Spleen (tissue), 13 donors: ENCODE data around the gene POLE4. TPM values are rescaled to one million over a fixed set of nuclear protein-coding genes. Genes with fewer than 3 reads are reported as not detected.

ENCODE experiments used
- DNase-seq: peaks from one replicate; pipeline ENCODE4 v3.0.0-alpha.2; 2020
- H3K27ac ChIP-seq, 8 donors: fragments of 200-600 bp; sonication (generic) in 7 of 8; 1 replicate in 4 of 8; 2 replicates in 4 of 8; pipeline versions ENCODE4 v1.5.0 to v1.8.0; 2016 to 2021; ENCODE audit warnings: inconsistent platforms in 4 of 8, mild to moderate bottlenecking in 4 of 8, moderate library complexity in 1 of 8
- H3K27me3 ChIP-seq, 7 donors: fragments of 200-600 bp; sonication (generic) in 6 of 7; replicated peaks in 1 of 7; 1 replicate in 4 of 7; 2 replicates in 3 of 7; pipeline versions ENCODE4 v1.5.0 to v1.8.0; 2016 to 2021; ENCODE audit warnings: inconsistent platforms in 3 of 7, mild to moderate bottlenecking in 1 of 7
- H3K36me3 ChIP-seq, 6 donors: fragments of 200-600 bp; sonication (generic) in 5 of 6; 1 replicate in 4 of 6; 2 replicates in 2 of 6; pipeline versions ENCODE4 v1.5.0 to v1.8.0; 2016 to 2021; ENCODE audit warnings: inconsistent platforms in 2 of 6
- H3K4me1 ChIP-seq, 6 donors: fragments of 200-600 bp; sonication (generic) in 5 of 6; 1 replicate in 3 of 6; 2 replicates in 3 of 6; pipeline versions ENCODE4 v1.5.0 to v1.8.0; 2016 to 2021; ENCODE audit warnings: inconsistent platforms in 3 of 6
- H3K4me3 ChIP-seq, 8 donors: fragments of 200-600 bp; sonication (generic) in 7 of 8; 1 replicate in 4 of 8; 2 replicates in 4 of 8; pipeline versions ENCODE4 v1.5.0 to v1.8.0; 2016 to 2021; ENCODE audit warnings: inconsistent platforms in 4 of 8, mild to moderate bottlenecking in 4 of 8, moderate library complexity in 2 of 8
- H3K9me3 ChIP-seq, 8 donors: fragments of 200-600 bp; sonication (generic) in 7 of 8; 1 replicate in 4 of 8; 2 replicates in 4 of 8; pipeline versions ENCODE4 v1.5.0 to v1.8.0; 2016 to 2021; ENCODE audit warnings: inconsistent platforms in 4 of 8
- CTCF ChIP-seq, 11 experiments: fragments of 200-600 bp in 7 of 11; fragments of 450-650 bp in 4 of 11; sonication (generic) in 4 of 11; IDR thresholded peaks in 8 of 11; conservative IDR thresholded peaks in 3 of 11; 1 replicate in 7 of 11; 2 replicates in 4 of 11; pipeline versions ENCODE4 v1.4.0 to v1.8.0; 2016 to 2021; ENCODE audit warnings: antibody characterized with exemption in 11 of 11, inconsistent platforms in 4 of 11, mild to moderate bottlenecking in 1 of 11
- POLR2A ChIP-seq, 3 donors: fragments of 450-650 bp; IDR thresholded peaks; one replicate each; pipeline ENCODE4 v1.5.1; 2017; ENCODE audit warnings: antibody characterized with exemption in 3 of 3, mild to moderate bottlenecking in 1 of 3
- POLR2AphosphoS5 ChIP-seq, 3 donors: sonication (generic); formaldehyde crosslinking; IDR thresholded peaks; one replicate each; pipeline ENCODE4 v1.5.1; 2017; ENCODE audit warnings: antibody characterized with exemption in 3 of 3
- WGBS, 5 donors: extraction: QIAGEN DNeasy Blood & Tissue Kit in 3 of 5; methylation state at CpG; one replicate each; pipeline versions ENCODE4 v1.1.5 to v1.1.7; 2013 to 2018; 5-methylcytosine and 5-hydroxymethylcytosine counted together
- intact Hi-C: fragments of 100-400 bp; cut with DNase I; formaldehyde crosslinking; loops from one replicate; pipeline ENCODE4 v1.15.0; 2023; ENCODE audit warnings: low total_unique reads
- long read RNA-seq, 2 donors: transcript quantifications; one replicate each; lab custom pipeline, GENCODE V29; 2026
- polyA plus RNA-seq, 3 donors: library from polyadenylated mRNA; stranded (reverse); fragments of 200-250 nt; gene quantifications; one replicate each; pipeline ENCODE4 v1.2.1, GENCODE V29; 2013
- total RNA-seq, 7 donors: library from RNA; depleted of rRNA in 3 of 7; stranded (reverse); fragments of >200 nt in 3 of 7; fragmentation: NEBNext Ultra II Directional in 4 of 7; extraction: Animal tissue kit (Norgen Biotek cat#: 25700) in 4 of 7; gene quantifications; one replicate each; pipeline versions ENCODE4 v1.1.0 to v1.2.1, GENCODE V29; 2016 to 2021
- donor health status: healthy with polysubstance abuse.
- donor health status: DM: no; HTN: no; CAD: no; lungs with moderate emphysema.
- donor health status: DM: no; HTN: no; CAD: no.
- donor health status: Bipolar disorder and iron deficiency.
- donor health status: healthy.
- donor health status: DM: no; HTN: no; CAD: no.
- donor health status: DM: yes; HTN: yes; CAD: no.

POLE4 gene
- 10 to 100 TPM; 22.8 to 52.4 (median 39.0) TPM for total RNA-seq
- polyA plus RNA-seq, result 10 to 100 TPM; 74.6 to 96.9 (median 90.0) TPM
- long read RNA-seq, donor 1, transcript POLE4-205 (4 exons, 1,248 nt), result major isoform, 29 of 30 reads
- long read RNA-seq, donor 1, partial matches to known transcripts, result 0 of 30 reads
- long read RNA-seq, donor 1, other reads (novel, unspliced or antisense), result 0 of 30 reads
- long read RNA-seq, donor 2, transcript POLE4-205 (4 exons, 1,248 nt), result major isoform, 34 of 37 reads
- long read RNA-seq, donor 2, partial matches to known transcripts, result 0 of 37 reads
- long read RNA-seq, donor 2, other reads (novel, unspliced or antisense), result 0 of 37 reads

- Histone ChIP-seq H3K27ac (peak within 1 kb of the TSS; percentile 83 to 96 (median 93)), H3K27me3 (no peaks in the 10 kb centered on the region), H3K4me3 (peak within 1 kb of the TSS; percentile 30 to 82 (median 63)), H3K9me3 (peaks cover 0 to 14% (median 0%) of the 10 kb centered on the region in 8 donors), H3K36me3 (peaks cover 0 to 36% (median 0%) of the 10 kb centered on the region in 6 donors), H3K4me1 (peaks cover 5 to 46% (median 25%) of the 10 kb centered on the region in 6 donors)
- TF ChIP-seq CTCF (IDR thresholded peaks at IDR 0.05 in 8 of 11, conservative IDR thresholded peaks at IDR 0.05 in 3 of 11), result peak in 8 of 11 experiments; percentile 2 to 56 (median 32)
- TF ChIP-seq POLR2AphosphoS5 (IDR thresholded peaks at IDR 0.05), result peak; percentile 95 to 96 (median 96)
- TF ChIP-seq POLR2A (IDR thresholded peaks at IDR 0.05), result peak in 1 of 3 donors; percentile 78
- peak; percentile 98 for DNase-seq
- intact Hi-C loops, result no loop called here
- 1 to 2% (median 1%) methylated on average over 31 to 81 of the region's 81 CpGs for WGBS, 5 donors
These were observed at the start of gene POLE4 for GRCh38 chr2:74958274-74959105. POLE4 (plus strand) TSS chr2:74958643; CDS start chr2:74958680, 37 bp downstream.

- Histone ChIP-seq H3K4me3 (no peak overlapping the region), H3K9me3 (no peaks in the 10 kb centered on the region), H3K36me3 (no peaks in the 10 kb centered on the region), H3K27me3 (peaks cover 0 to 46% (median 15%) of the 10 kb centered on the region in 7 donors), H3K27ac (no peak overlapping the region), H3K4me1 (peaks cover 0 to 4% (median 0%) of the 10 kb centered on the region in 6 donors)
- intact Hi-C loops, result no loop called here
- WGBS, 5 donors, result 34 to 47% (median 43%) methylated on average over 31 of the region's 31 CpGs
- TF ChIP-seq POLR2A (IDR thresholded peaks at IDR 0.05) (no peak), POLR2AphosphoS5 (IDR thresholded peaks at IDR 0.05) (no peak)
- DNase-seq, result no peak
These were observed 49.5 kb upstream of the POLE4 start for GRCh38 chr2:74908748-74909444.

DNA sequence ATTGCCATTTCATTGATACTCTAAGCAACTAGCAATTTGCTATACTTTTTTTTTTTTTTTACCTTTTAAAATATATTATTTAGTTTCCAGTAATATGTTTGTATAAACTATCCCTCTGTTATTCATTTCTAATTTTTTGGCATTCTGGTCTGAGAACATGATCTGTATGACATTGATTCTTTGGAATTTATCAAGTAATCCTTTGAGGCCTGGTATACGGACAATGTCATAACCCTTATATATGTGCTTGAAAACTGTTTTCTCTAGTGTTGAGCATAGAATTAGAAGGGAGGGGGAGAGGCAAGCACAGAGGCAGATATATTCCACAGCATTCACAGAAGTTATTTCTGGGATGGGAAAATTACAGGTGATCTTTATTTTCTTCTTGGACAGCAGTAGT is 48.2 kb upstream of the POLE4 start:
- Histone ChIP-seq H3K9me3 (no peaks in the 10 kb centered on the region), H3K36me3 (no peaks in the 10 kb centered on the region), H3K27ac (no peak overlapping the region), H3K4me3 (no peak overlapping the region), H3K27me3 (peaks cover 0 to 51% (median 15%) of the 10 kb centered on the region in 7 donors), H3K4me1 (peaks cover 0 to 4% (median 0%) of the 10 kb centered on the region in 6 donors)
- WGBS, 5 donors, result 84 to 97% (median 95%) methylated on average over 1 of the region's 1 CpG
- intact Hi-C loops, result no loop called here
- no peak for DNase-seq
- TF ChIP-seq POLR2A (IDR thresholded peaks at IDR 0.05), result no peak
- TF ChIP-seq POLR2AphosphoS5 (IDR thresholded peaks at IDR 0.05), result no peak
- no peak for TF ChIP-seq CTCF (IDR thresholded peaks at IDR 0.05 in 8 of 11, conservative IDR thresholded peaks at IDR 0.05 in 3 of 11)

DNA sequence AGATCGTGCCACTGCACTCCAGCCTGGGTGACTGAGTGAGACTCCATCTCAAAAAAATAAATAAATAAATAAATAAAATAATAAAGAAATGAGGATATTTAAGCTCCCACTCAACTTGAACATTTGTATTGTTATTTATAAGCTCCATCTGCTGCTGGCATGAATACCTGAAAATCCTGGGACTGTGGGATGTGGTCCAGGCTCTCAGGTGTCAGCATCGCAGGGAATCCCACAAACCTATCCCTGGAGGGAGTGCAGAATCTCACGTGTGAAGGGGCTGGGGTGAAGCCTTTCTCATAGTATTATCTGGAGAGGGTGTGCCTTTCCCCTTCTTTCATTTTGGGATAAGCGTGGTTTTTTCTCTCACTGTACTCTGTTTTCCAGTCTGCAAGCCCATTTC is 47.4 kb upstream of the POLE4 start:
- DNase-seq, result no peak
- H3K27me3 ChIP-seq, result peaks cover 0 to 59% (median 15%) of the 10 kb centered on the region in 7 donors
- H3K4me1 ChIP-seq, result peaks cover 0 to 4% (median 0%) of the 10 kb centered on the region in 6 donors
- no peak overlapping the region for H3K4me3 ChIP-seq
- no peak overlapping the region for H3K27ac ChIP-seq
- no peaks in the 10 kb centered on the region for H3K36me3 ChIP-seq
- intact Hi-C loops, result no loop called here
- H3K9me3 ChIP-seq, result no peaks in the 10 kb centered on the region
- TF ChIP-seq POLR2AphosphoS5 (IDR thresholded peaks at IDR 0.05) (no peak), CTCF (IDR thresholded peaks at IDR 0.05 in 8 of 11, conservative IDR thresholded peaks at IDR 0.05 in 3 of 11) (no peak), POLR2A (IDR thresholded peaks at IDR 0.05) (no peak)
- WGBS, 5 donors, result 66 to 81% (median 70%) methylated on average over 4 of the region's 4 CpGs
